ENCODE results near the gene TAC1.
"Not testable (repeated sequence)": the region's sequence is repeated elsewhere in the genome, so short reads cannot be mapped to it uniquely, and the experiment has no call there.

TAC1 gene

GRCh38 chr7:97770850-97771249 lies 39.0 kb downstream of the TAC1 start:
- Mint-ChIP-seq H3K27me3 (no peaks in the 10 kb centered on the region), H3K36me3 (ENCODE audit: low read depth) (no peaks in the 10 kb centered on the region), H3K27ac (no peak overlapping the region), H3K4me3 (no peak overlapping the region), H3K4me1 (ENCODE audit: low read depth) (no peaks in the 10 kb centered on the region), H3K9me3 (no peaks in the 10 kb centered on the region)
- DNase-seq = no peak

GRCh38 chr7:97771576-97771975 lies 39.7 kb downstream of the TAC1 start:
- Mint-ChIP-seq H3K9me3 (no peaks in the 10 kb centered on the region), H3K4me1 (ENCODE audit: low read depth) (no peaks in the 10 kb centered on the region), H3K27ac (no peak overlapping the region), H3K27me3 (peaks cover 2% of the 10 kb centered on the region), H3K4me3 (no peak overlapping the region), H3K36me3 (ENCODE audit: low read depth) (no peaks in the 10 kb centered on the region)
- DNase-seq = no peak

- Mint-ChIP-seq H3K4me3 (no peak overlapping the region), H3K4me1 (ENCODE audit: low read depth) (no peaks in the 10 kb centered on the region), H3K27ac (no peak overlapping the region), H3K36me3 (ENCODE audit: low read depth) (no peaks in the 10 kb centered on the region), H3K9me3 (no peaks in the 10 kb centered on the region), H3K27me3 (peaks cover 7% of the 10 kb centered on the region)
- no peak for DNase-seq
Observed at GRCh38 chr7:97772045-97772901, 40.4 kb downstream of the TAC1 start.

- not testable (repeated sequence) for H3K27ac Mint-ChIP-seq; H3K27me3 Mint-ChIP-seq; DNase-seq; H3K4me1 Mint-ChIP-seq (ENCODE audit: low read depth); H3K4me3 Mint-ChIP-seq; H3K36me3 Mint-ChIP-seq (ENCODE audit: low read depth)
- peaks cover 11% of the 10 kb centered on the region for H3K9me3 Mint-ChIP-seq
Observed at GRCh38 chr7:97786398-97786797, 54.5 kb downstream of the TAC1 start.

Data from activated T-cell treated with anti-CD3 and anti-CD28 coated beads, Interleukin-2, amount 50 U/mL, for 24 hours (primary cell).